K562 (cell line): ENCODE measurements around the gene TGFBR1. TPM values are rescaled to one million over a fixed set of nuclear protein-coding genes. Genes with fewer than 3 reads are reported as not detected.

Experiments used
- CC2D1A ChIP-seq: fragments of 450-650 bp; IDR thresholded peaks from 2 replicates; pipeline ENCODE4 v1.6.1; 2017; ENCODE audit warnings: mild to moderate bottlenecking
- E2F3 ChIP-seq: fragments of 250-450 bp; sonication (Bioruptor Pico); IDR thresholded peaks from 2 replicates; pipeline ENCODE4 v1.4.0; 2020; ENCODE audit warnings: mild to moderate bottlenecking
- FOS ChIP-seq: IDR thresholded peaks from 3 replicates; pipeline ENCODE4 v1.6.1; 2011; ENCODE audit not compliant: insufficient read length; ENCODE audit errors: extremely low read depth
- FOXP1 ChIP-seq: sonication (generic); formaldehyde crosslinking; IDR thresholded peaks from 2 replicates; pipeline ENCODE4 v1.8.0; 2022; ENCODE audit warnings: mild to moderate bottlenecking, missing genetic modification reagents
- GABPB1 ChIP-seq: sonication (generic); formaldehyde crosslinking; IDR thresholded peaks from 2 replicates; pipeline ENCODE4 v1.8.0; 2022; ENCODE audit warnings: mild to moderate bottlenecking, missing genetic modification reagents
- GTF2E2 ChIP-seq: fragments of 200-800 bp; sonication (Bioruptor generic); IDR thresholded peaks from 2 replicates; pipeline ENCODE4 v1.6.1; 2016; ENCODE audit warnings: missing genetic modification characterization, missing compliant biosample characterization
- HDAC8 ChIP-seq: fragments of 450-650 bp; IDR thresholded peaks from 2 replicates; pipeline ENCODE4 v1.6.1; 2016; ENCODE audit warnings: mild to moderate bottlenecking, missing genetic modification characterization, moderate library complexity, missing compliant biosample characterization
- MECOM ChIP-seq: fragments of 250-450 bp; sonication (Bioruptor Pico); IDR thresholded peaks from 2 replicates; pipeline ENCODE4 v1.8.0; 2022; ENCODE audit warnings: inconsistent platforms
- SMAD4 ChIP-seq: fragments of 250-450 bp; sonication (Bioruptor Pico); conservative IDR thresholded peaks from 2 replicates; pipeline ENCODE4 v1.8.0; 2021; ENCODE audit warnings: inconsistent platforms, mild to moderate bottlenecking, moderate library complexity
- TCFL5 ChIP-seq: fragments of 250-450 bp; sonication (Bioruptor Pico); conservative IDR thresholded peaks from 2 replicates; pipeline ENCODE4 v1.6.1; 2021; ENCODE audit warnings: mild to moderate bottlenecking, moderate library complexity, matching md5 sums
- TEAD1 ChIP-seq, 2 experiments: fragments of 450-650 bp in 1 of 2; sonication (generic) in 1 of 2; formaldehyde crosslinking; IDR thresholded peaks; 2 replicates each; pipeline versions ENCODE4 v1.4.0 to v1.8.0; 2020 to 2022; ENCODE audit warnings: mild to moderate bottlenecking in 2 of 2, missing genetic modification reagents in 1 of 2
- ZKSCAN8 ChIP-seq: fragments of 200-800 bp; sonication (Bioruptor generic); IDR thresholded peaks from 2 replicates; pipeline ENCODE4 v1.6.1; 2016; ENCODE audit warnings: missing genetic modification characterization, missing compliant biosample characterization
- ZNF124 ChIP-seq: sonication (generic); formaldehyde crosslinking; IDR thresholded peaks from 2 replicates; pipeline ENCODE4 v1.8.1; 2022; ENCODE audit warnings: missing genetic modification reagents
- ZNF766 ChIP-seq: fragments of 200-800 bp; sonication (Bioruptor generic); conservative IDR thresholded peaks from 2 replicates; pipeline ENCODE4 v1.6.1; 2016; ENCODE audit warnings: missing genetic modification characterization, missing compliant biosample characterization
- polyA plus RNA-seq, 8 experiments: library from polyadenylated mRNA; depleted of rRNA in 4 of 8; stranded (reverse) in 5 of 8; unstranded in 3 of 8; fragments of >200 nt; fragmentation: Nextera tagmentation in 2 of 8; fragmentation: Illumina TruSeq in 1 of 8; extraction: Ambion mirVana in 2 of 8; extraction: Trizol in 1 of 8; gene quantifications; 2 replicates each; pipeline versions ENCODE4 v1.2.1 to v1.2.3, GENCODE V29; 2011 to 2014; ENCODE audit warnings: inconsistent platforms in 1 of 8, missing spikeins in 1 of 8
- total RNA-seq, 7 experiments: library from RNA; depleted of rRNA in 6 of 7; stranded (reverse); fragments of >200 nt in 6 of 7; fragmentation: Illumina TruSeq in 2 of 7; extraction: Trizol in 2 of 7; gene quantifications; 2 replicates each; pipeline versions ENCODE4 v1.2.1 to v1.2.3, GENCODE V29; 2011 to 2021; ENCODE audit warnings: low replicate concordance in 1 of 7
- TF ChIP-seq, protein P1 (sequence below): fragments of 450-650 bp; formaldehyde crosslinking; IDR thresholded peaks from 2 replicates; pipeline ENCODE4 v1.4.0; 2020; ENCODE audit warnings: mild to moderate bottlenecking

TGFBR1 gene
- total and polyA plus RNA-seq, 9 of the 15 experiments (the other 6 are each of a cell fraction or from before 2014, with no cell fraction given): 15.5 to 62.4 (median 42.7) TPM

GRCh38 chr9:99071313-99072039 lies 33.4 kb upstream of the TGFBR1 start (continued):
- TF ChIP-seq ZNF766 (CRISPR knock-in tag) (peak; percentile 78), MECOM (CRISPR knock-in tag) (0 out of 2 replicates have a peak, but pooled peaks have one; percentile 3), ZKSCAN8 (CRISPR knock-in tag) (0 out of 2 replicates have a peak, but pooled peaks have one; percentile 48), SMAD4 (CRISPR knock-in tag) (peak; percentile 66; the same call in 1 of the 2 replicates), E2F3 (CRISPR knock-in tag) (0 out of 2 replicates have a peak, but pooled peaks have one; percentile 9), HDAC8 (no peak), TCFL5 (CRISPR knock-in tag) (no peak), FOXP1 (CRISPR knock-in tag) (0 out of 2 replicates have a peak, but pooled peaks have one; percentile 31), GABPB1 (0 out of 2 replicates have a peak, but pooled peaks have one; percentile 15), FOS (no peak), ZNF124 (CRISPR knock-in tag) (no peak), TEAD1 (CRISPR knock-in tag; IDR thresholded peaks at IDR 0.05) (0 out of 4 replicates have a peak, but pooled peaks of 1 of the 2 experiments have one; percentile 3), GTF2E2 (tag) (0 out of 2 replicates have a peak, but pooled peaks have one; percentile 30), CC2D1A (no peak)
- TF ChIP-seq, protein P1, sequence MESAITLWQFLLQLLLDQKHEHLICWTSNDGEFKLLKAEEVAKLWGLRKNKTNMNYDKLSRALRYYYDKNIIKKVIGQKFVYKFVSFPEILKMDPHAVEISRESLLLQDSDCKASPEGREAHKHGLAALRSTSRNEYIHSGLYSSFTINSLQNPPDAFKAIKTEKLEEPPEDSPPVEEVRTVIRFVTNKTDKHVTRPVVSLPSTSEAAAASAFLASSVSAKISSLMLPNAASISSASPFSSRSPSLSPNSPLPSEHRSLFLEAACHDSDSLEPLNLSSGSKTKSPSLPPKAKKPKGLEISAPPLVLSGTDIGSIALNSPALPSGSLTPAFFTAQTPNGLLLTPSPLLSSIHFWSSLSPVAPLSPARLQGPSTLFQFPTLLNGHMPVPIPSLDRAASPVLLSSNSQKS (CRISPR knock-in tag): no peak
